Uterus (tissue), 4 donors: ENCODE results near the gene CREB5. TPM values are rescaled to one million over a fixed set of nuclear protein-coding genes. Genes with fewer than 3 reads are reported as not detected.
A peak's percentile ranks its signal among the peaks of the same experiment; 100 is the strongest.

ENCODE experiments used
- DNase-seq, 2 donors: peaks; one replicate each; pipeline ENCODE4 v3.0.0-alpha.2; 2019 to 2020
- H3K27ac ChIP-seq, 2 donors: fragments of 200-600 bp; sonication (generic); 1 replicate in 1 of 2; 2 replicates in 1 of 2; pipeline ENCODE4 v1.5.1; 2016 to 2018
- H3K27me3 ChIP-seq, 2 donors: fragments of 200-600 bp; sonication (generic); one replicate each; pipeline ENCODE4 v1.5.1; 2018 to 2019; ENCODE audit warnings: control low read depth in 1 of 2
- H3K36me3 ChIP-seq, 2 donors: fragments of 200-600 bp; sonication (generic); one replicate each; pipeline ENCODE4 v1.5.1; 2019; ENCODE audit warnings: control low read depth in 1 of 2
- H3K4me1 ChIP-seq, 2 donors: fragments of 200-600 bp; sonication (generic); one replicate each; pipeline ENCODE4 v1.5.1; 2018 to 2019; ENCODE audit warnings: control low read depth in 1 of 2
- H3K4me3 ChIP-seq, 2 donors: fragments of 200-600 bp; sonication (generic); 1 replicate in 1 of 2; 2 replicates in 1 of 2; pipeline ENCODE4 v1.5.1; 2018 to 2019; ENCODE audit warnings: mild to moderate bottlenecking in 1 of 2
- H3K9me3 ChIP-seq, 2 donors: fragments of 200-600 bp; sonication (generic); one replicate each; pipeline ENCODE4 v1.5.1; 2019; ENCODE audit warnings: control low read depth in 1 of 2
- CTCF ChIP-seq, 4 experiments: fragments of 200-600 bp in 2 of 4; fragments of 450-650 bp in 2 of 4; sonication (generic) in 2 of 4; IDR thresholded peaks; one replicate each; pipeline ENCODE4 v1.5.1; 2016 to 2019; ENCODE audit warnings: antibody characterized with exemption in 4 of 4, mild to moderate bottlenecking in 2 of 4, moderate library complexity in 1 of 4
- POLR2A ChIP-seq, 2 donors: fragments of 450-650 bp; IDR thresholded peaks; one replicate each; pipeline ENCODE4 v1.6.1; 2016; ENCODE audit warnings: antibody characterized with exemption in 2 of 2, mild to moderate bottlenecking in 1 of 2, moderate library complexity in 1 of 2
- intact Hi-C: fragments of 100-400 bp; cut with DNase I; formaldehyde crosslinking; loops from one replicate; pipeline ENCODE4 v1.15.1; 2023; ENCODE audit warnings: low total_unique reads
- total RNA-seq, 4 donors: library from RNA; depleted of rRNA in 3 of 4; stranded (reverse); fragments of >200 nt in 3 of 4; gene quantifications; one replicate each; pipeline versions ENCODE4 v1.1.0 to v1.2.4, GENCODE V29; 2014 to 2023
- donor health status: DM: yes; HTN: yes; CAD: no.

The CREB5 gene
- total RNA-seq, 4 donors from 2014 or later: 7.1 to 40.2 (median 23.9) TPM

GRCh38 chr7:28433039-28433438, 20.7 kb downstream of the CREB5 start:
- H3K36me3 ChIP-seq: no peaks in the 10 kb centered on the region
- no peaks in the 10 kb centered on the region for H3K9me3 ChIP-seq
- H3K4me1 ChIP-seq: no peaks in the 10 kb centered on the region
- intact Hi-C loops: no loop called here
- H3K27me3 ChIP-seq: no peaks in the 10 kb centered on the region
- H3K4me3 ChIP-seq: no peak overlapping the region
- no peak overlapping the region for H3K27ac ChIP-seq
- TF ChIP-seq POLR2A (IDR thresholded peaks at IDR 0.05) (no peak), CTCF (IDR thresholded peaks at IDR 0.05) (no peak)
- DNase-seq: no peak

GRCh38 chr7:28433699-28434219, 21.4 kb downstream of the CREB5 start:
- Histone ChIP-seq H3K36me3 (no peaks in the 10 kb centered on the region), H3K27me3 (no peaks in the 10 kb centered on the region), H3K27ac (no peak overlapping the region), H3K4me1 (no peaks in the 10 kb centered on the region), H3K4me3 (no peak overlapping the region), H3K9me3 (no peaks in the 10 kb centered on the region)
- TF ChIP-seq POLR2A (IDR thresholded peaks at IDR 0.05): no peak
- TF ChIP-seq CTCF (IDR thresholded peaks at IDR 0.05): no peak
- peak; percentile 18 to 50 for DNase-seq
- intact Hi-C loops: no loop called here

GRCh38 chr7:28434510-28434909, 22.2 kb downstream of the CREB5 start:
- H3K4me1 ChIP-seq: no peaks in the 10 kb centered on the region
- no peak overlapping the region for H3K27ac ChIP-seq
- intact Hi-C loops: no loop called here
- no peak for DNase-seq
- no peaks in the 10 kb centered on the region for H3K9me3 ChIP-seq
- no peaks in the 10 kb centered on the region for H3K36me3 ChIP-seq
- H3K4me3 ChIP-seq: no peak overlapping the region
- TF ChIP-seq CTCF (IDR thresholded peaks at IDR 0.05) (no peak), POLR2A (IDR thresholded peaks at IDR 0.05) (no peak)
- no peaks in the 10 kb centered on the region for H3K27me3 ChIP-seq

- Histone ChIP-seq H3K27me3 (no peaks in the 10 kb centered on the region), H3K4me1 (no peaks in the 10 kb centered on the region), H3K27ac (no peak overlapping the region), H3K9me3 (no peaks in the 10 kb centered on the region), H3K36me3 (no peaks in the 10 kb centered on the region), H3K4me3 (no peak overlapping the region)
- TF ChIP-seq POLR2A (IDR thresholded peaks at IDR 0.05) (no peak), CTCF (IDR thresholded peaks at IDR 0.05) (no peak)
- no peak for DNase-seq
- intact Hi-C loops: no loop called here
These were observed 22.8 kb downstream of the CREB5 start for GRCh38 chr7:28435152-28435551.

- Histone ChIP-seq H3K4me1 (no peaks in the 10 kb centered on the region), H3K27ac (no peak overlapping the region), H3K36me3 (no peaks in the 10 kb centered on the region), H3K4me3 (no peak overlapping the region), H3K27me3 (no peaks in the 10 kb centered on the region), H3K9me3 (no peaks in the 10 kb centered on the region)
- no peak for DNase-seq
- intact Hi-C loops: no loop called here
- TF ChIP-seq CTCF (IDR thresholded peaks at IDR 0.05) (no peak), POLR2A (IDR thresholded peaks at IDR 0.05) (no peak)
These were observed 23.5 kb downstream of the CREB5 start for GRCh38 chr7:28435732-28436378.
